Stimulated activated CD8-positive, alpha-beta memory T cell treated with anti-CD3 and anti-CD28 coated beads, Interleukin-12 subunit alpha, Interleukin-12 subunit beta, amount 100 ng/mL, for 24 hours (primary cell): Measurements from ENCODE around the gene CD4.
A peak's percentile ranks its signal among the peaks of the same experiment; 100 is the strongest.
"Not testable (repeated sequence)": the region's sequence is repeated elsewhere in the genome, so short reads cannot be mapped to it uniquely, and the experiment has no call there.

Source experiments
- DNase-seq: peaks from one replicate; pipeline ENCODE4 v3.0.0-alpha.2; 2020; ENCODE audit errors: extremely low read depth

Gene CD4

DNA sequence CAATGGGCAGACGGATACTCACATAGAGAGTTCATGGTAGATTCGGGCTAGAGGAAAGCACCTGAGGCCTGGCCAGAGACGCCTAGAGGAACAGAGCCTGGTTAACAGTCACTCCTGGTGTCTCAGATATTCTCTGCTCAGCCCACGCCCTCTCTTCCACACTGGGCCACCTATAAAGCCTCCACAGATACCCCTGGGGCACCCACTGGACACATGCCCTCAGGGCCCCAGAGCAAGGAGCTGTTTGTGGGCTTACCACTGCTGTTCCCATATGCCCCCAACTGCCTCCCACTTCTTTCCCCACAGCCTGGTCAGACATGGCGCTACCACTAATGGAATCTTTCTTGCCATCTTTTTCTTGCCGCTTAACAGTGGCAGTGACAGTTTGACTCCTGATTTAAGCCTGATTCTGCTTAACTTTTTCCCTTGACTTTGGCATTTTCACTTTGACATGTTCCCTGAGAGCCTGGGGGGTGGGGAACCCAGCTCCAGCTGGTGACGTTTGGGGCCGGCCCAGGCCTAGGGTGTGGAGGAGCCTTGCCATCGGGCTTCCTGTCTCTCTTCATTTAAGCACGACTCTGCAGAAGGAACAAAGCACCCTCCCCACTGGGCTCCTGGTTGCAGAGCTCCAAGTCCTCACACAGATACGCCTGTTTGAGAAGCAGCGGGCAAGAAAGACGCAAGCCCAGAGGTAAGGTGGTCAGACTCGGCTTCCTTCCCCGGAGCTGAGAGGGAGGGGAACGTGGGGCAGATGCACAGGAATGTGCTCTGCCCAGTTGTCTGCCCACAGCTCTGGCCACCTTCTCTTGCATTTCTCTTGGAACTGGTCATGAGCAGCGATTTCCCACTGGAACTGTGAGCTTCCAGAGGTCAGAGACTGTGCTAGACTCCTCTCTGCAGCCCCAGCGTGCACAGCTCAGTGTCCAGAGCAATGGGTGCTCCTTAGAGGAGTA lies at the start of gene CD4:
Gene CD4 (plus strand): TSS at position 557 of the 953 bp plus-strand sequence. CDS start 10,611 bp downstream, outside the sequence.
- DNase-seq, result no peak

DNA sequence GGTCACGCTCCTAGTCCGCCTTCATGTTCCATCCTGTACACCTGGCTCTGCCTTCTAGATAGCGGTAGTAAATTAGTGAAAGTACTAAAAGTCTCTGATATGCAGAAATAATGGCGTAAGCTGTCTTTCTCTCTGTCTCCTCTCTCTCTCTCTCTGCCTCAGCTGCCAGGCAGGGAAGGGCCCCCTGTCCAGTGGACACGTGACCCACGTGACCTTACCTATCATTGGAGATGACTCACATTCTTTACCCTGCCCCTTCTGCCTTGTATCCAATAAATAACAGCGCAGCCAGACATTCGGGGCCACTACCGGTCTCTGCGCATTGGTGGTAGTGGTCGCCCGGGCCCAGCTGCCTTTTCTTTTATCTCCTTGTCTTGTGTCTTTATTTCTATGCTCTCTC lies 47.2 kb upstream of the CD4 start:
- not testable (repeated sequence) for DNase-seq

DNA sequence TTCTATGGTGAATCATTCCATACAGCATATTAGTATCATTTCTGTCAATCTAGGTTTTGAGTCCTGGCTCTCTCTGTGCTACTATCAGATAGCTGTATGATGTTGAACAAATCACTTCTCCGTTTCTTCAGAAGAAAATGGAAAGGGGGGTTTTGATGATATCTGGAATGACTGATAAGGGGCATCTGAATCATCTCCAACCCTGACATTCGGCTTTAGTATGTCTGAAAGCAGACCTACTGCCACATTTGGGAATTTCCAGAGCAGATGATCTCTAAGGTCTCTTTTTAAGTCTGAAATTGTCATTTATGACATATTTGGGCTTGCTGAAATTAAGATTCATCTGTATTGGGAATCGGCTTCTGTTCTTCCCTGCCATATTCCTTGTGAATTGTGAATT lies 46.5 kb upstream of the CD4 start:
- DNase-seq, result no peak

DNA sequence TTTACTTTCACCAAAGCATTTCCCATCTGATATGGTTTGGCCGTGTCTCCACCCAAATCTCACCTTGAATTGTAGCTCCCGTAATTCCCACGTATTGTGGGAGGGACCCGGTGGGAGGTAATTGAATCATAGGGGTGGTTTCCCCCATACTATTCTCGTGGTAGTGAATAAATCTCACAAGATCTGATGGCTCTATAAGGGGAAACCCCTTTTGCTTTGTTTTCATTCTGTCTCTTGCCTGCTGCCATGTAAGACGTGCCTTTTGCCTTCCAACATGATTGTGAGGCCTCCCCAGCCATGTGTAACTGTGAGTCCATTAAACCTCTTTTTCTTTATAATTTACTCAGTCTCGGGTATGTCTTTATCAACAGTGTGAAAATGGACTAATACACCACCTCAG lies 46.0 kb upstream of the CD4 start:
- not testable (repeated sequence) for DNase-seq

DNA sequence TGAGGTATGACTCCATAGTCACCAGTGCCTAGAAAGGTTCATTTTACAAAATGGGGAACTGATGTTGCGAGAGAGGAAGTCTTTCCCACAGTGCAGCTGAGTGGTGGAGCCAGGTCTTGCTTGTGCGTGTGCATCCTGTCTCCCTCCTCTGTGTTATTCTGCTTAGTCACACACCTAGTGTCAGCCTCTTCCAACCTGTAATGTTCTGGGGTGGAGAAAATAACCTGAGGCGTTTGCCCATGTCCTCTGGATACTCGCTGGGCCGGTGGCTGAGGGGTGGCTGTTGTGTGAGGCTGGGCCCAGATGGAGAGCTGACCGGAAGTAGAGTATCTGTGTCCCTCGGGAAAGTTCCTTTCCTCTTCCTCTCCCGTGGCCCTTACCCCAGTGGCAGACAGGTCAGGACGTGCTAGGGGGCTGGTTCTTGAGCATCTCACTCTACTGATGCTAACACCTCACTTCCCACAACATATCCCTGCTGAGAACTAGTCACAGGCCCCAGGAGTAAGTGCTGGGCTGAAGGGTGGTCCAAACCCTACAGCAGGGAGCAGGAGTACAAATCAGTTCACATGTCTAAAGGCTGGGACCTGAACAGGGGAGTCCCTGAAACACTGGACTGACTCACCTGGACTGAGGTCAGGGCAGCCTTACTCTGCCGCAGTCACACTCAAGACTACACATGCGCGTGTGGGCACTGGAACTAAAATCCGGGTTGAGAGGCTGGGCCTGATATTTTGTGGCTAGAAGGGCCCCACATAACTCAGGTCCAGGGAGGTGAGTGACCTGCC lies 43.4 kb upstream of the CD4 start:
- no peak for DNase-seq

DNA sequence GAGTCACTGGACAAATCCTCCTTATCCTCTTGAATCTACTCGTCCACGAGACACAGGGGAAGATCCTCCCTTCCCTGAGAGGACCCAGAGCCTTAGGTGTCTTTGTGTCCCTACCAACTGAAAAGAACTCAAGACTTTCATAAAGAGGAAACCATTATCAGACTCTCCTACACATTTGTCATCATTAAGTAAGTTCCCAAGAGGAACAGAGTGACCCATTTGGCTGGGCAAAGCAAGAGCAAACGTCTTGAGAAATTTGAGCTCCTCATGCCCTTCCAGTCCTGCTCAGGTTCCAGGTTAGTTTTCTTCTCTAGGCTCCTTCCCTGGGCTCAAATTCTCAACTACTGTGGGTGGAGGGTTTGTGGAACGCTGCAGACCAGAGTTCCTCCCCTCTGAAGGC lies 42.1 kb upstream of the CD4 start:
- no peak for DNase-seq

DNA sequence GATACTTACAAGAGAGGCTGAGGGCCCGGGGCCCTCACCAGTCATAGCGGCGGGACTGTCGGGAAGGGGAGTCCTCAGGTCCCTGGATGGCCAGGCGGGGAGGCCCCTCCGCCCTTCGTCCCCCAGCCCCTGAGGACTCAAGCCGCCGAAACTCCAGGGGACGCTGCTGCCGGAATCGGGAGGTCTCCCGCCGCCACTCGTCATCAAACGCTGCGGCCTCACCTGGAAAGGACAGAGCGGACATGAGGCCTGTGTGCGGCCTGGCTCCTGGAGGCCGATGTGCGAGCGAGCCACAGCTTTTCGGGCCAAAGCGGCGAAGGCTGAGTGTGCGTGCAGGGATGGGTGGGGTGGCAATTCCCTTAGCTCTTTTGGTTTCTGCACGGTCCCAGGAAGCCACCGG lies 40.6 kb upstream of the CD4 start:
- DNase-seq, result no peak

DNA sequence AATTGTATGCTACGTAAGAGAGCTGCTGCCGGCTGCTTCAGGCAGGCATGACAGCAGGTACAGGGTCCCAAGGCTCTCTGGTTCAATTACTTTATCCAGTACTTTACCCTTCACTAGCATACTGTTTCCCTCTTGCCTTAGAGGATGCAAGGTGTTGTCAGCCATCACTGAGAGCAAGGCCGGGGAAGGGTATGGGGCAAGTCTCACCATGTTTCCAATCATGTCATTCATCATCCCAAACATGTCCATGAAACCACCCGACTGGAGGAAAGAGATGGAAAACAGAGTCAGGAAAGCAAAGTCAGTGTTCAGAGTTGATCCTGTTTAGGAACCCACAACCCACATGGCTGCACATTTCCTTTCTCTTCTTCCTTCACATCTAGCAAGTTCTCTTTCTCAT lies 38.8 kb upstream of the CD4 start:
- DNase-seq, result no peak

DNA sequence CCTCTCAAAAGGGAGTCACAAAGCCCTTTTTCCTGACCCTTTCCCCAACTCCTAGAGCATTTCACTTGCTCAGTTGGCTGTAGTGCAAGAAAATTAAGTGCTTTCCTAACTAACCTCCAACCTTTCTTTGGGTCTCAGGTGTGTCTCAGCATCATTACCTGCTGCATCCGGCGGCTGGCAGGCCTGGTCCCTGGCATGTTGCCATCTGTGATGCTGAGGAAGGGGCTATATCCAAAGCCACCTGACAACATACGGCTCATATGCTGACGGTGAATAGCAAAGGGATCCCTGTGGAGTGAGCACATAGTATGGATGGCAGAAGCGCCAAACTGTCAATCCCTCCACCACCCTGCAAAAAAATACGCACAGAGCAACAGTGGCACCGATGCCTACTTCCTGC lies 37.6 kb upstream of the CD4 start:
- DNase-seq, result no peak

DNA sequence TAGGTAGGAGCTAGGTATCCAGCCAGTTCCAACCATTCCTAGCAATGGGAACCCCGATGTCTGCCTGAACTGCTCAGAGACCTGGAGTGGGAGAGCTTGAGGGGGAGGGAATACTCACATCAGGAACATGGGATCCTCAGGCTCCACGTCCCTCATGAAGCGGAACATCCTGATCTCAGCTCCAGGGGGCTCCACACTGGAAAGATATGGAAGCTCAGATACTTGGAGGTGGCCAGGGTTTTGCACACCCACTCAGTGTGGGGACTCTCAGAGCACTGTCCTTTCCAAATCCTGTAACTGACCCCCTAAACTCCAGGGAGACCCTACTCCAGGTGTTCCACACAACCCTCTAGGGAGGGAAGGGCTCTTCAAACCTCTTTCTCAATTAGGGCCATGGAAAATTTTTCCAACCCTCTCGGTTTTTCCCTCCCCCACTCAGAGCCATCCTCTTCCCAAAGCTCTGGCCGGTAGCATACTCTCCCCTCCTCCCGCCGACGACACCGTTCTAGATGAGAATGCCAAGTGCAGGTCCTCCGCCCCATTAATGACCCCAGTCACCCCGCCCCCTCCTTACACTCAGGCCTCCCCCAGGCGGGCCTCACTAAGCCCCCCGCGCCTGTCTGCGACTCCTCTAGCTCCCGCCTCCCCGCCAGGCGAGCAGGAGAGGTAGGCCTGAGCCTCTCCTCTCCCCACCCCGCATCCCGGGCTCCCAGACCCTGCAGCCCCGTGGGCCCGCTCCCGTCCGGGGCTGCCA lies 37.0 kb upstream of the CD4 start:
- DNase-seq, result no peak

DNA sequence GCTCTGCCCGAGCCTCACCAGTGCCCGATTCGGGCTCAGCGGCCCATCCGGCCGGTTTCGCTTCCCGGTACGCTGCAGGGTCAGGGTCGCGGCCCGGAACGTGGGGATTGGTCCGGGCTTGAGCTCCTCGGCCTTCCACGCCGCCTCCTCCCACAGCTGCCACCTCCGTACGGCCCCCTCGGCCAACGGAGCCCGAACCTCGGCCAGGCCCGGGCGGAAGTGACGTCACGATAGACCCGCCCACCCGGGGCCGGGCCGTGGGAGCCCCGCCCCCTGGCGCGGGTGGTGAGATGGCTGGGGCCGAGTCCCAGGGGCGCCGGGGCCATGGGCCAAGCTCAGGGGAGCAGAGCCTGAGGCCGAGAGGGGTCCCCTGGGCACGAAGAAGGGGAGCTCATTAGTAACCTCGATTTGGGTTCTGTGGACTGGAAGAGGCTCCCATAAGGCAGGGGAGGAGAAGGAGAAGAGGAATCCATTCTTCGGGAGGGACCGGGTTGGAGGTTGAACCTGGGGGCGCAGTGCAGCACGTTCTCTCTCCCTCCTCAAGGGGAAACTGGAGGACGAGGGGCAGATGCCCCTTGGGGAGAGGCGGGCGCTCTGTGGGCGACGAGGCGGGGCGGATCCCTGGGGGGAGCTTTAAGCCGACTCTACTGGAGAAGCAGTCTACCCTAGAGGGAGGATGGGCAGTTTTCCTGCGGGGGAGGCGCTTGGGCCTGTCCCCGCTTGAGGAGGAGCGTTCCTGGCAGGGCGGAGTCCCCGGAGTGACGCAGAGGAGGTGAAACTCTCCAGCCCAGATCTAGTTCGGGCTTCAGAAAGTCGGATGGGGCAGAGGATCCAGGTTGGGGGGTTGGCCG lies 36.2 kb upstream of the CD4 start, which contains the start of gene MLF2:
Gene MLF2 (minus strand): TSS at position 221 of the 851 bp plus-strand sequence. CDS start 807 bp downstream, outside the sequence.
- DNase-seq, result peak; percentile 94

DNA sequence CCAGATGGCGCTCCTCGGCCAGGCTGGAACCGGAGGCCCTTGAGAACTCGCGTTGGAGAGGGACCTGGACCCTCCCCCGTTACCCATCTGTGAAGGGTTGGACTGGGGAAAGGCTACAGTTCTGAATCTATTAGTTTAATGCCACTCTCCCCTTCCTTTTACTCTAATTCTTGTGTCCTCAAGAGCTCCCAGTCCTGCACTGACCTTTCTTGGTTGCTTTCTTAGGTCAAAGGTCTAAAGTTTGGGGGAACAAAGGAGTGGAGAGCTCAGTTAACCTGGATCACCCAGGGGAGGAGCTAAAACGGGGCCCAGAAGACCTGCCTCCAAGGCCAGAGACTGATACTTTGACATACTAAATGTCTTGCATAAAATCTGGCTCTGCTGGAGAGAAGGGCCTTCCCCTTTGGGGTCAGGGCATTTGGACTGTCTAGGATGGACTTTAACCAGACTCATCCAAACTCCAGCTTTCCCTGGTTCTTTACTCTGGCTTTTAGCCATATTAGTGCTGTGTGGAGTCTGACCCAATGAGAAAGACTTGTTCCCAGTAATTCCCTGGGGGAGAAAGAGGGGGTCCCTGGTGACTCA lies 35.5 kb upstream of the CD4 start:
- DNase-seq, result no peak

DNA sequence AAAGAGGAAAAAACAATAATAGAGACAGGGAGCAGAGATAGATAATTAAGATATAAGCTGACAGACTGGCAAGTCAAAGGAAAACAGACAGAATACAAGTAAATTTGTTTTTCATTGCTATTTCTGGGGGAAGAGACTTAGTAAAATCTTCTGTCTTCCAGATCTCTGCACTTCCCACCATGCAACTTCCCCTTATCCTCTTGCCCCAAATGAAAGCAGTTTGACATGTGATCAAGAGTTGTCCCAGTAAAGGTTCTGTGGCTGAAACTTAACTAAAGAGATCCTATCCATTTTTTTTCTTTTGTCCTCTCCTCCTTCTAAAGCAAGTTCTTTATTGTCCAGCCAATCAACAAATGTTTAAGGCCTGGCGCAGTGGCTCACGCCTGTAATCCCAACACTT lies 34.9 kb upstream of the CD4 start:
- no peak for DNase-seq

DNA sequence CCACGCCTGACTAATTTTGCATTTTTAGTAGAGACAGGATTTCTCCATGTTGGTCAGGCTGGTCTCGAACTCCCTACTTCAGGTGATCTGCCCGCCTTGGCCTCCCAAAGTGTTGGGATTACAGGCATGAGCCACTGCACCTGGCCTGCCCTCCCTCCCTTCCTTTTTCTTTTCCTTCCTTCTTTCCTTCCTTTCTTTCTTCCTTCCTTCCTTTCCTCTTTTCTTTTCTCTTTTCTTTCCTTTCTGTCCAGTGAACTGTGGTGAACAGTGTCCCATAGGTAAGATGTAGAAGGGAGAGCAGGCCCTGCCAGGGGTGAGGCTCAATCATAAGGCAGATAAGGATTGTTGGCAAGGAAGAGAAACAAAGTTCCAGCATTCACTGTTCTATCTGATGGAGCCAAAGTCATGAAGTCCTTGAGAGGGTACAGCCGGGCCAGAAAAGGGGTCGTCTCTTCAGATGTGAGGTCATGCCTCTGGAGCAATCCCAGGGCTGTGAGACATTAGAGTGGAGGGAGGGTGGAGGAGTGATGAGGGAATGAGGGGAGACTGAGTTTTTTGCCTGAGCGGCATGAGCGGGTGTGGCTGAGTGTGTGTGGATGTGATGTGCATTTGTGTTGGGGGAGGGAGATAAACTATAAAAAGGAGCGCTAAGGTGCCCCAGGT lies 32.2 kb upstream of the CD4 start:
- no peak for DNase-seq

DNA sequence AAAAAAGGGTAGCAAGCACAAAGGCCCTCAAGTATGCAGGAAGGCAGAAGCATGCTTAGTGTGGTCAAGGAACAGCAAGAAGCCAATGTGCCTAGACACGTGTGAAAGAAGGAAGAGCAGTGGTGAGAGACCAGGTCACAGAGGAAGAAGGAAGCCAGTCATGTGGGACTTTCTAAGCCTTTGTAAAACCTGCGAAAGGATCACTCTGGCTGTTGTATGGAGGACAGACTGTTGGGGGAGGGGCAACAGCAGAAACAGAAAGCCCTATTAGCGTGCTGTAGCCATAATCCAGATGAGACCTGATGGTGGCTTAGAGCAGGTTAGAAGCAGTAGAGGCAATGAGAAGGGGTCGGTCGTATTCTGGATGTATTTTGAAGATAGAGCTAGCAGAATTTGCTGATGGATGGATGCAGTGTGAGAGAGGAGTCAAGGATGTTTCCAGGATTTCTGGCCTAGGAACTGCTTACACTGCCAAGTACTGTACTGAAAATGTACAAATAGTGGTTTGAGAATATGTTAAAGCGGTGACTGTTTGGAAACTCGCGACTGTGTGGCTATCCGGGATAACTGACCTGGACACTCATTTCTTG lies 30.7 kb upstream of the CD4 start:
- no peak for DNase-seq

DNA sequence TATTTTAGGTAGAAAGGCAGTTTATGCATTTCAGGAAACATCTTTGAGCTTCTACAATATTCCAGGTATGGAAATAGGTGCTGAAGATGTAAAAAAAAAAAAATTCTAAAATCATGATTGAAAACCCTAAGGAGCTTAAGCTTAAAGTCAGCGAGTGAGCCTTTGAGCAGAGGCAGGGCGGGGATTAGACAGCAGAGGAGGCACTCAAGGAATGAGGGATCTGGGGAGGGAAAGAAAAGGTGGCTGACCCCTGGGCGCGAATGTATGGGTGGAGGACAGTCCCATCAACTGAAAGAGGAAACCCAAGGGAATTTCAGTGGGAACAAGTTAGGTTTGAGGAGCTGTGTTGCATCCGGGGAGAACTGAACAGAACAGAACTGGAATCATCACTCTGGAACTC lies 29.6 kb upstream of the CD4 start:
- DNase-seq, result no peak

DNA sequence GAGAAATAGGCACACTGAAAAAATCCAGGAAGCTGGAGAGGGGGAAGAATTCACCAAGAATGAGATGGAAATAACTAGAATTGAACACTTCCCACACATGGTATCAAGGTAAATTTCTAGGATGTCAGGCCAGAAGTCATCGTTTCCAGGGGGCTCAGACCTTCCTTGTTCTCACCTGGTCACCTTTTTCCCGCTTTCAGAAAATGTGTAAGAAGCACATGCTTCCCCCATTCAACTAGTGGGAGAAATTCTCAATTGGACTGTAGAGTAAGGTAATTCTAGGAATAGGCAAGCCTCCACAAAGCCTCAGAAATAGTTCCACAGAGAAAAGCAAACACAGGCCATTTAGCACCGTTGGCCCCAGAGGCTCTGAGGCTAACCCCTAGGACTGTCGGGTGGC lies 25.9 kb upstream of the CD4 start:
- no peak for DNase-seq

DNA sequence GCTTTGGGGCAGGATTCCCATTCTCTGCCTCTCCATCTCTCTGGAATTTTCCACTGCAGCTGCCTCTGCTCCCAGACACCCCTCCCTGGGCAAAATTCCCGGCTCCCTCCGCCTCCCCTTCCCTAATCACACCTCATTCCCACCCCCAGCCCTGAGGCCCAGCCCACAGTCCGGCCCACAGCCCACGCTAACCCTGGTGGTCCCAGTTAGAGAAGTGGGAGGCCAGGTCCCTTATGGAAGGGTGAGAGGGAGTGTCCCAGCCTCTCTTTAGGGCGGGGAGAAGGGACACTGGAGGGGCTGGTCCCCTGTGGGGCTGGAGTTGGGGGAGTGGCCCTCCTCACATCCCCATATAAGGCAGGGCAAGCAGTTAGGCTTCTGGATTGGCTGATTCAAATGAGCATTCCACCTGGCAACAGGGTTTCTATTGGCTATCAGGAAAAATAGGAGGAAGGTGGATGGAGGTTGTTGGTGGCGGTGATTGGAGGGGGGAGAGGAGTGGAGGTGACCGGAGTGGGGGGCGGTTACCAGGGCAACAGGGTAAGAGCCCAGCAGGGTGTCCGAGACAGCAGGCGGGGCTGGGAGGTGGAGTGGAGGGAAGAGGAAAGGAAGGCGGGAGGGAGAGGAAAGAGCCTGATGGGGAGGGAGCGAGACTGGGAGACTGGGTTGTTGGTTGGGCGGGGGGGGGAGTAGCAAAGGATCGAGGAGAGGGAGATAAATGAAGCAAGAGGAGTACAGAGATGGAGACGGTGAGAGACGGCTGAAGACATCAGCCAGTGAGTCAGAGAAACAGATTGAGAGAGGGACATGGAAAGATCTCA lies 25.1 kb upstream of the CD4 start:
- DNase-seq, result no peak
